Osteoblast (primary cell): ENCODE results near the gene WDR72. TPM values are rescaled to one million over a fixed set of nuclear protein-coding genes. Genes with fewer than 3 reads are reported as not detected.

Experiments
- DNase-seq: peaks from one replicate; pipeline ENCODE4 v3.0.0; 2011; ENCODE audit warnings: low spot score, mixed read lengths; ENCODE audit not compliant: insufficient read length; ENCODE audit errors: missing footprints
- H2AFZ ChIP-seq: 2 replicates; pipeline ENCODE4 v1.6.0; 2011; ENCODE audit warnings: mild to moderate bottlenecking, low read length
- H3K27ac ChIP-seq: 2 replicates; pipeline ENCODE4 v1.5.1; 2011; ENCODE audit warnings: mild to moderate bottlenecking, low read depth, low read length, moderate library complexity
- H3K27me3 ChIP-seq: 2 replicates; pipeline ENCODE4 v1.6.0; 2012; ENCODE audit warnings: mild to moderate bottlenecking, control low read depth, inconsistent platforms, low read length, moderate library complexity; ENCODE audit not compliant: insufficient read depth
- H3K36me3 ChIP-seq: 2 replicates; pipeline ENCODE4 v1.5.1; 2011; ENCODE audit warnings: mild to moderate bottlenecking, low read length, control low read depth, moderate library complexity; ENCODE audit not compliant: insufficient read depth
- H3K4me1 ChIP-seq: 2 replicates; pipeline ENCODE4 v1.5.1; 2011; ENCODE audit warnings: mild to moderate bottlenecking, low read length, control low read depth, moderate library complexity; ENCODE audit not compliant: insufficient read depth
- H3K4me2 ChIP-seq: 2 replicates; pipeline ENCODE4 v1.6.0; 2011; ENCODE audit warnings: mild to moderate bottlenecking, low read length; ENCODE audit not compliant: insufficient read depth
- H3K4me3 ChIP-seq: fragments of 200-600 bp; sonication (generic); 3 replicates; pipeline ENCODE4 v1.5.1; 2012; ENCODE audit warnings: mild to moderate bottlenecking, low read length, inconsistent platforms; ENCODE audit not compliant: insufficient read depth
- H3K79me2 ChIP-seq: 2 replicates; pipeline ENCODE4 v1.6.0; 2012; ENCODE audit warnings: mild to moderate bottlenecking, low read length, control low read depth, inconsistent platforms; ENCODE audit not compliant: insufficient read depth
- H3K9me3 ChIP-seq: 2 replicates; pipeline ENCODE4 v1.5.1; 2011; ENCODE audit warnings: low read depth, low read length, control low read depth
- H4K20me1 ChIP-seq: 2 replicates; pipeline ENCODE4 v1.6.0; 2012; ENCODE audit warnings: mild to moderate bottlenecking, low read length, control low read depth; ENCODE audit not compliant: insufficient read depth
- total RNA-seq: library from RNA; depleted of rRNA; stranded (reverse); fragments of >200 nt; gene quantifications from 2 replicates; pipeline ENCODE4 v1.2.3, GENCODE V29; 2012
- TF ChIP-seq, protein P1 (sequence below): IDR thresholded peaks from 2 replicates; pipeline ENCODE4 v1.5.1; 2011; ENCODE audit warnings: mild to moderate bottlenecking, low read depth, low read length, moderate library complexity; ENCODE audit errors: extremely low read depth

WDR72 gene
- total RNA-seq, 1 donor: not detected

DNA sequence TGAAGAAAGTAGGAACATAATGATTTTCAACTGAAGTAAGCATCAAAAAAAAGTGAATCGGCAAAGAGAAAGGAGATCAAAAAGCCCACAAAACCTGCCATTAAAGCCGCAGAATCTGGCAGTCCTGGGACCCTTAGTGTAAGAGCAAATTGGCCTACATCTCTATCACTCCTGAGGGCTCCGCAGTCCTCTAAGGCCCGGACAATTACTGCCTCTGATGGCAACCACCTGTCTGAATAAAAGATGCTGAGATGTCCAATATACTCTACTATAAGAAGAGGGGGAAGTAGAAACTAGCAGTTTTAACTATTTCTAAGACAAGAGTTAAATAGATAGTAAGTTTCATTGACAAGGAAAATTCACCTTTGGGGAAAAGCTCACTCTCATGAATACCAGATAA lies 20.3 kb downstream of the WDR72 start:
- H2AFZ ChIP-seq: no peak overlapping the region
- no peak overlapping the region for H3K4me2 ChIP-seq
- no peaks in the 10 kb centered on the region for H3K4me1 ChIP-seq
- no peak for DNase-seq
- H3K36me3 ChIP-seq: no peaks in the 10 kb centered on the region
- H3K4me3 ChIP-seq: no peak overlapping the region
- H3K27me3 ChIP-seq: no peaks in the 10 kb centered on the region
- no peaks in the 10 kb centered on the region for H4K20me1 ChIP-seq
- no peak overlapping the region for H3K27ac ChIP-seq
- H3K9me3 ChIP-seq: no peaks in the 10 kb centered on the region
- TF ChIP-seq, protein P1, sequence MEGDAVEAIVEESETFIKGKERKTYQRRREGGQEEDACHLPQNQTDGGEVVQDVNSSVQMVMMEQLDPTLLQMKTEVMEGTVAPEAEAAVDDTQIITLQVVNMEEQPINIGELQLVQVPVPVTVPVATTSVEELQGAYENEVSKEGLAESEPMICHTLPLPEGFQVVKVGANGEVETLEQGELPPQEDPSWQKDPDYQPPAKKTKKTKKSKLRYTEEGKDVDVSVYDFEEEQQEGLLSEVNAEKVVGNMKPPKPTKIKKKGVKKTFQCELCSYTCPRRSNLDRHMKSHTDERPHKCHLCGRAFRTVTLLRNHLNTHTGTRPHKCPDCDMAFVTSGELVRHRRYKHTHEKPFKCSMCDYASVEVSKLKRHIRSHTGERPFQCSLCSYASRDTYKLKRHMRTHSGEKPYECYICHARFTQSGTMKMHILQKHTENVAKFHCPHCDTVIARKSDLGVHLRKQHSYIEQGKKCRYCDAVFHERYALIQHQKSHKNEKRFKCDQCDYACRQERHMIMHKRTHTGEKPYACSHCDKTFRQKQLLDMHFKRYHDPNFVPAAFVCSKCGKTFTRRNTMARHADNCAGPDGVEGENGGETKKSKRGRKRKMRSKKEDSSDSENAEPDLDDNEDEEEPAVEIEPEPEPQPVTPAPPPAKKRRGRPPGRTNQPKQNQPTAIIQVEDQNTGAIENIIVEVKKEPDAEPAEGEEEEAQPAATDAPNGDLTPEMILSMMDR: no peak
- no peaks in the 10 kb centered on the region for H3K79me2 ChIP-seq

DNA sequence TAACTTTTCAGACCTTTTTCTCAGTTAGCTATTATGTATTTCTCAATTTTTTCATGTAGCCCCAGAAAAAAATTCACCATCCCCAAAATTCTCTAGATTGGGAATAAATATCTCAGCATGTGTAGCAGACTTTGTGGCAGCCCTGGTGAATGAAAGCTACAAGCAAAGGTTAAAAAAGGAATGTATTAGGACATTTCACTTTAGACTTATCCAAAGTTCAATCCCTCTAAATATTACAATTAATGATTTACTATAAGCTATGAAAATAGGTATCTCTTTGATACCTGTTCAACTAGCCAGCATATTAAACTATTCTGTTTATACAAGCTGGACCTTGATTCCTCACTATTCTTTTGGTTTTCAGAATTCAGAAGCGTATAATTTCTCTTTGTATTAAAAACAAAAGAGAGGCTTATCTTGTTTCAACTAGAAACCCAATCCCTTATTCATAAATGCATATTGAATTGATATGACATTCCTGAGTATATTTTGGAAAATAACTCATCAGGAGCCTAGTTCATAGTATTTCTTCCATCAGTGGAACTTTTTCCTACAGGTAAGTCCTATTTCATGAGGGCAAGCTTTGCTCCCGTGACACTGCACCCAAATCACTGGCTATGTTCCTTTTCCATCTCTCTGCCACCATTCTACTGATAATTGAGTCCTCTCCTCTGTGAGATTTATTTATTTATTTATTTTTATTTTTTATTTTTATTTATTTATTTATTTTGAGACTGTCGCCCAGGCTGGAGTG lies 38.0 kb downstream of the WDR72 start:
- TF ChIP-seq, protein P1: no peak
- H3K4me1 ChIP-seq: no peaks in the 10 kb centered on the region
- H4K20me1 ChIP-seq: no peaks in the 10 kb centered on the region
- H3K27me3 ChIP-seq: no peaks in the 10 kb centered on the region
- no peaks in the 10 kb centered on the region for H3K79me2 ChIP-seq
- no peaks in the 10 kb centered on the region for H3K36me3 ChIP-seq
- H3K4me3 ChIP-seq: no peak overlapping the region
- no peak overlapping the region for H3K4me2 ChIP-seq
- H2AFZ ChIP-seq: no peak overlapping the region
- no peak for DNase-seq
- no peaks in the 10 kb centered on the region for H3K9me3 ChIP-seq
- H3K27ac ChIP-seq: no peak overlapping the region

DNA sequence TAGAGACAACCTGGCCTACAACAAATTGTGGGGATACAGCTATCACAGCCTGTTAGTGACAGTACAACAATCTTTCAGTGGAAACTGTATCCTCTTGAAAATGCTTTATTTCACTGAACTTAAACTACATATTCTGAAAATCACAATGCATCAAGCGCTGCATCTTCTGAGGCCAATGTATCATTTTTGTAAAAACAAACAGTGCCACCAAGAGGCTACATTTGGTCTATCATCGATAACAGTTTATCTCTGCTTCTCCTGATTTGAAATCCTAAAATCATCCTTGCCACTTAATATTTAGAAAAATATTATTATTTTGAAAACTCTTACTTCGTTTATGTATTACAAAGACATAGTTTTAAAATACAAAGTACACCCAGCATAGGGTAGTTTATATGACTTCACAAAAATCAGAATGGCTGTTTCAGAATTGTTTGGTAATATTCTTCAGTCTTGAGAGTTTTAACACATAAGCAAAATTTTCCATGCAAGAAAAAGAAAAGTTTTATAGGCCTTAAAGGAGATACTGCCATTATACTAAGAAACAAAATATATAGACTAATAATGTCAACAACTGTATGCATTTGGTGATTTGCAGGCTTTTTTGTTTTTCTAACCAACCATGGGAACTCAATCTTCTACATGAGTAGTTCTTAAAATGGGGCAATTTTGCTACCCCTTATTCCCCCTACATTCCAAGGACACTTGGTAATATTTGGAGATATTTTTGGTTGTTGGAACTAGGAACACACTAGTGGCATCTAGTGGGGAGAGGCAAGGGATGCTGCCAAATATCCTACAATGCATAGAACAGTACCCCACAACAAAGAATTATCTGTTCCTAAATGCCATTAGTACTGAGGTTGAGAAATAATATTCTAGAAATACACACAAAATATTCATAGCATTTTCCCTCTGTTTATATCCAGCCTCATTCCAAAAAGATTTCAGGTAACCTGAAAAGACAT lies 42.3 kb downstream of the WDR72 start:
- DNase-seq: peak; percentile 5
- Histone ChIP-seq H3K79me2 (no peaks in the 10 kb centered on the region), H3K27me3 (no peaks in the 10 kb centered on the region), H4K20me1 (no peaks in the 10 kb centered on the region), H3K4me1 (no peaks in the 10 kb centered on the region), H3K4me3 (no peak overlapping the region), H2AFZ (no peak overlapping the region), H3K9me3 (no peaks in the 10 kb centered on the region), H3K27ac (no peak overlapping the region), H3K4me2 (no peak overlapping the region), H3K36me3 (no peaks in the 10 kb centered on the region)
- TF ChIP-seq, protein P1: peak; percentile 7

DNA sequence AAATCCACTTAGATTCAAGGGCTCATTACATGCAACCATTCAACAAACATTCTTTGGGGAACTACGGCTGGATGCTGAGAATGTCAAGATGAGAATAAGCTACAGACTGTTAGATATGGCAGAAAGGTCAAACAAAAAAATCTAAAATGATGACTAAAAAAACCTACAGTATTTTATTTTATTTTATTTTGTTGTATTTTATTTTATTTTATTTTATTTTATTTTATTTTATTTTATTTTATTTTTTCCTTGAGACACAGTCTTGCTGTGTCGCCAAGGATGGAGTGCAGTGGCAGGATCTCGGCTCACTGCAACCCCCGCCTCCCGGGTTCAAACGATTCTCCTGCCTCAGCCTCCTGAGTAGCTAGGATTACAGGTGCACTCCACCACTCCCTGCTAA lies 46.2 kb downstream of the WDR72 start:
- Histone ChIP-seq H4K20me1 (no peaks in the 10 kb centered on the region), H3K79me2 (no peaks in the 10 kb centered on the region), H3K27me3 (no peaks in the 10 kb centered on the region), H3K27ac (no peak overlapping the region), H3K4me3 (no peak overlapping the region), H3K9me3 (no peaks in the 10 kb centered on the region), H2AFZ (no peak overlapping the region), H3K4me1 (no peaks in the 10 kb centered on the region), H3K4me2 (no peak overlapping the region), H3K36me3 (no peaks in the 10 kb centered on the region)
- TF ChIP-seq, protein P1: no peak
- DNase-seq: no peak
